Panc1 (cell line): ENCODE results near the gene WASF2.

Source experiments
- POLR2AphosphoS5 ChIP-seq: IDR thresholded peaks from 2 replicates; pipeline ENCODE4 v1.6.1; 2012; ENCODE audit warnings: mild to moderate bottlenecking, low read depth, low read length, moderate library complexity
- SIN3A ChIP-seq: IDR thresholded peaks from 2 replicates; pipeline ENCODE4 v1.6.1; 2012; ENCODE audit warnings: low read depth, mild to moderate bottlenecking, low read length, moderate library complexity, borderline replicate concordance; ENCODE audit not compliant: insufficient read depth
- TCF7L2 ChIP-seq: IDR thresholded peaks from 2 replicates; pipeline ENCODE4 v1.6.1; 2011; ENCODE audit warnings: mild to moderate bottlenecking, low read depth, low read length, inconsistent platforms
- TF ChIP-seq, protein P1 (sequence below): fragments of 450-650 bp; IDR thresholded peaks from 2 replicates; pipeline ENCODE4 v1.5.1; 2017; ENCODE audit warnings: mild to moderate bottlenecking

DNA sequence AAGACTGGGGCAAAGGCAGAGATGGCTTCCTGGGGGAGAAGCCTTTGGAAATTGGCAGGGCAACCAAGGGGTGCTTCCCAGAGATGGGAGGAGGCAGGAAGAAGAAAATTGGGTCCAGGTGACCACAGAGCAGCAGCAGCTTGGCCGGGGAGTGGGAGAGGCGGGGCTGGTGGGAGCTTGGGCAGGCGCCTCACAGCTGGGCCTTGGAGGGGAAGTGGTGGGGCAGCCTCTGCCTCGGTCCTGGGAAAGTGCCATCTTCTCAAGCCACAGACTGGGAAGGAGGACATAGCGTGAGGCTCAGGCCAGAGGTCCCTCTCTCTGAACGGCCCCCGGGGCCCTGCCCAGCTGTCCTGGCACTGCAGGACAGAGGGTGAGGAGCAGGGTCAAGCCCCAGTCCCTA lies 24.0 kb upstream of the WASF2 start:
- TF ChIP-seq, protein P1, sequence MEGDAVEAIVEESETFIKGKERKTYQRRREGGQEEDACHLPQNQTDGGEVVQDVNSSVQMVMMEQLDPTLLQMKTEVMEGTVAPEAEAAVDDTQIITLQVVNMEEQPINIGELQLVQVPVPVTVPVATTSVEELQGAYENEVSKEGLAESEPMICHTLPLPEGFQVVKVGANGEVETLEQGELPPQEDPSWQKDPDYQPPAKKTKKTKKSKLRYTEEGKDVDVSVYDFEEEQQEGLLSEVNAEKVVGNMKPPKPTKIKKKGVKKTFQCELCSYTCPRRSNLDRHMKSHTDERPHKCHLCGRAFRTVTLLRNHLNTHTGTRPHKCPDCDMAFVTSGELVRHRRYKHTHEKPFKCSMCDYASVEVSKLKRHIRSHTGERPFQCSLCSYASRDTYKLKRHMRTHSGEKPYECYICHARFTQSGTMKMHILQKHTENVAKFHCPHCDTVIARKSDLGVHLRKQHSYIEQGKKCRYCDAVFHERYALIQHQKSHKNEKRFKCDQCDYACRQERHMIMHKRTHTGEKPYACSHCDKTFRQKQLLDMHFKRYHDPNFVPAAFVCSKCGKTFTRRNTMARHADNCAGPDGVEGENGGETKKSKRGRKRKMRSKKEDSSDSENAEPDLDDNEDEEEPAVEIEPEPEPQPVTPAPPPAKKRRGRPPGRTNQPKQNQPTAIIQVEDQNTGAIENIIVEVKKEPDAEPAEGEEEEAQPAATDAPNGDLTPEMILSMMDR, result no peak
- no peak for TF ChIP-seq POLR2AphosphoS5
- no peak for TF ChIP-seq TCF7L2
- TF ChIP-seq SIN3A, result no peak
